ENCODE measurements around the gene GNG7. TPM values are rescaled to one million over a fixed set of nuclear protein-coding genes. Genes with fewer than 3 reads are reported as not detected.

GNG7 gene
- polyA plus RNA-seq, 1 of the 3 experiments (the other 2 are of a cell fraction) = 2.2 TPM

GRCh38 chr19:2483084-2483483 is 219.4 kb downstream of the GNG7 start:
- Histone ChIP-seq H3K9ac (no peak overlapping the region), H3K9me2 (no peaks in the 10 kb centered on the region), H2AFZ (ENCODE audit: low read depth) (no peak overlapping the region), H3K27ac (ENCODE audit: low read depth in 2 of 2, low read length in 1 of 2) (no peak overlapping the region), H3K4me3 (ENCODE audit: low read depth in 2 of 2, low read length in 1 of 2) (no peak overlapping the region), H3F3A (replicated peaks; ENCODE audit: insufficient read depth) (peaks cover 28% of the 10 kb centered on the region), H3K4me1 (ENCODE audit: control insufficient read depth in 1 of 2, insufficient read depth in 2 of 2, low read depth in 1 of 2, low read length in 1 of 2) (peaks cover 3 to 6% of the 10 kb centered on the region in 2 experiments; a peak in 1 of 4 replicates), H3K27me3 (ENCODE audit: insufficient read depth) (no peaks in the 10 kb centered on the region), H3K79me2 (ENCODE audit: insufficient read depth) (peaks cover 13% of the 10 kb centered on the region), H3K9me3 (peaks cover 5% of the 10 kb centered on the region; the same call in 1 of the 2 replicates), H3K4me2 (no peak overlapping the region), H4K20me1 (ENCODE audit: insufficient read depth) (peaks cover 10% of the 10 kb centered on the region), H3K36me3 (replicated peaks in 1 of 2; ENCODE audit: control insufficient read depth in 1 of 2, insufficient read depth in 2 of 2, low read length in 1 of 2) (no peaks in the 10 kb centered on the region)
- WGBS (ENCODE audit: low lambda C conversion rate) = 41% methylated on average over 6 of the region's 6 CpGs
- ChIA-PET POLR2A (no interaction called here), CTCF (no interaction called here)
- no peak for DNase-seq
- TF ChIP-seq RXRA (IDR thresholded peaks at IDR 0.05; ENCODE audit: borderline replicate concordance, low read depth) (no peak), ELF1 (IDR thresholded peaks at IDR 0.05) (no peak), EP300 (IDR thresholded peaks at IDR 0.05; ENCODE audit: borderline replicate concordance in 1 of 2, low read depth in 1 of 2, low read length in 1 of 2) (no peak), ZBTB33 (IDR thresholded peaks at IDR 0.05; ENCODE audit: borderline replicate concordance, low read depth) (no peak), YY1 (IDR thresholded peaks at IDR 0.05; ENCODE audit: low read depth) (no peak), TAF1 (IDR thresholded peaks at IDR 0.05; ENCODE audit: borderline replicate concordance, low read depth, low read length) (no peak), FOXJ3 (CRISPR knock-in tag; IDR thresholded peaks at IDR 0.05) (no peak), SIN3A (IDR thresholded peaks at IDR 0.05; ENCODE audit: borderline replicate concordance, low read depth, low read length) (no peak), REST (IDR thresholded peaks at IDR 0.05; ENCODE audit: low read depth, low read length) (no peak), TEAD4 (IDR thresholded peaks at IDR 0.05; ENCODE audit: borderline replicate concordance, insufficient read depth) (no peak), USF1 (IDR thresholded peaks at IDR 0.05; ENCODE audit: borderline replicate concordance, low read depth) (no peak), FOSL2 (IDR thresholded peaks at IDR 0.05; ENCODE audit: borderline replicate concordance, low read depth) (no peak), EZH2phosphoT487 (IDR thresholded peaks at IDR 0.05; ENCODE audit: borderline replicate concordance, low read depth) (no peak), CHD2 (IDR thresholded peaks at IDR 0.05; ENCODE audit: low read length, partially characterized antibody) (no peak), USF2 (IDR thresholded peaks at IDR 0.05; ENCODE audit: borderline replicate concordance, low read depth, low read length) (no peak), JUND (IDR thresholded peaks at IDR 0.05) (no peak), GATA2 (CRISPR knock-in tag; IDR thresholded peaks at IDR 0.05) (no peak), POLR2AphosphoS5 (IDR thresholded peaks at IDR 0.05; ENCODE audit: low read depth, low read length) (no peak)
